Measurements from ENCODE around the gene GALNT14. TPM values are rescaled to one million over a fixed set of nuclear protein-coding genes. Genes with fewer than 3 reads are reported as not detected.

Gene GALNT14
- total and polyA plus RNA-seq, 10 donors: 2.7 to 18.5 (median 4.5) TPM

GRCh38 chr2:31171142-31171541, 32.9 kb upstream of the GALNT14 start:
- DNase-seq: no peak

GRCh38 chr2:31170071-31170698, 31.9 kb upstream of the GALNT14 start:
- 0 to 1% (median 0%) methylated on average over 4 of the region's 4 CpGs for WGBS, 5 donors
- H3K4me3 ChIP-seq: no peak overlapping the region
- H3K27me3 ChIP-seq (replicated peaks in 1 of 7): no peaks in the 10 kb centered on the region
- H3K4me1 ChIP-seq: peaks cover 0 to 4% (median 0%) of the 10 kb centered on the region in 6 donors
- no peak overlapping the region for H3K27ac ChIP-seq
- H3K9me3 ChIP-seq: no peaks in the 10 kb centered on the region
- peak; percentile 80 for DNase-seq
- no peaks in the 10 kb centered on the region for H3K36me3 ChIP-seq
- TF ChIP-seq POLR2A (IDR thresholded peaks at IDR 0.05) (no peak), POLR2AphosphoS5 (IDR thresholded peaks at IDR 0.05) (no peak), CTCF (IDR thresholded peaks at IDR 0.05 in 8 of 11, conservative IDR thresholded peaks at IDR 0.05 in 3 of 11) (peak; percentile 80 to 92 (median 89))
- intact Hi-C loops (cut with DNase I; ENCODE audit: low total_unique reads): loop anchor here (2.0 to 5.0 kb wide), 2 partner anchors 162 to 455 kb away; no protein-coding TSS in a partner anchor

More at GRCh38 chr2:31171142-31171541, 32.9 kb upstream of the GALNT14 start:
- Histone ChIP-seq H3K27me3 (replicated peaks in 1 of 7) (no peaks in the 10 kb centered on the region), H3K4me3 (no peak overlapping the region), H3K27ac (no peak overlapping the region), H3K4me1 (peaks cover 0 to 4% (median 0%) of the 10 kb centered on the region in 6 donors), H3K36me3 (no peaks in the 10 kb centered on the region), H3K9me3 (no peaks in the 10 kb centered on the region)
- intact Hi-C loops (cut with DNase I; ENCODE audit: low total_unique reads): loop anchor here (2.0 to 5.0 kb wide), 2 partner anchors 161 to 456 kb away; no protein-coding TSS in a partner anchor
- no peak for TF ChIP-seq POLR2A (IDR thresholded peaks at IDR 0.05)
- no peak for TF ChIP-seq POLR2AphosphoS5 (IDR thresholded peaks at IDR 0.05)
- no peak for TF ChIP-seq CTCF (IDR thresholded peaks at IDR 0.05 in 8 of 11, conservative IDR thresholded peaks at IDR 0.05 in 3 of 11)
- 72 to 93% (median 81%) methylated on average over 4 of the region's 4 CpGs for WGBS, 5 donors

GRCh38 chr2:31168291-31168690, 30.1 kb upstream of the GALNT14 start:
- TF ChIP-seq POLR2A (IDR thresholded peaks at IDR 0.05) (no peak), CTCF (IDR thresholded peaks at IDR 0.05 in 8 of 11, conservative IDR thresholded peaks at IDR 0.05 in 3 of 11) (no peak), POLR2AphosphoS5 (IDR thresholded peaks at IDR 0.05) (no peak)
- no peak for DNase-seq
- intact Hi-C loops (cut with DNase I; ENCODE audit: low total_unique reads): loop anchor here (10.0 kb wide), 1 partner anchor 303 kb away; no protein-coding TSS in a partner anchor
- Histone ChIP-seq H3K27me3 (replicated peaks in 1 of 7) (no peaks in the 10 kb centered on the region), H3K4me1 (peaks cover 0 to 4% (median 0%) of the 10 kb centered on the region in 6 donors), H3K27ac (no peak overlapping the region), H3K4me3 (no peak overlapping the region), H3K36me3 (no peaks in the 10 kb centered on the region), H3K9me3 (no peaks in the 10 kb centered on the region)
- WGBS, 5 donors: 68 to 83% (median 78%) methylated on average over 5 to 6 of the region's 6 CpGs

- WGBS, 5 donors: 77 to 92% (median 85%) methylated on average over 1 of the region's 1 CpG
- H3K4me3 ChIP-seq: no peak overlapping the region
- peaks cover 0 to 4% (median 0%) of the 10 kb centered on the region in 6 donors for H3K4me1 ChIP-seq
- DNase-seq: no peak
- no peak overlapping the region for H3K27ac ChIP-seq
- no peaks in the 10 kb centered on the region for H3K27me3 ChIP-seq (replicated peaks in 1 of 7)
- H3K36me3 ChIP-seq: no peaks in the 10 kb centered on the region
- no peak for TF ChIP-seq POLR2A (IDR thresholded peaks at IDR 0.05)
- TF ChIP-seq POLR2AphosphoS5 (IDR thresholded peaks at IDR 0.05): no peak
- TF ChIP-seq CTCF (IDR thresholded peaks at IDR 0.05 in 8 of 11, conservative IDR thresholded peaks at IDR 0.05 in 3 of 11): no peak
- H3K9me3 ChIP-seq: no peaks in the 10 kb centered on the region
- intact Hi-C loops (cut with DNase I; ENCODE audit: low total_unique reads): loop anchor here (10.0 kb wide), 1 partner anchor 302 kb away; no protein-coding TSS in a partner anchor
Observed at GRCh38 chr2:31166925-31167324, 28.7 kb upstream of the GALNT14 start.
